Measurements from ENCODE around the gene SMIM13.

DNA sequence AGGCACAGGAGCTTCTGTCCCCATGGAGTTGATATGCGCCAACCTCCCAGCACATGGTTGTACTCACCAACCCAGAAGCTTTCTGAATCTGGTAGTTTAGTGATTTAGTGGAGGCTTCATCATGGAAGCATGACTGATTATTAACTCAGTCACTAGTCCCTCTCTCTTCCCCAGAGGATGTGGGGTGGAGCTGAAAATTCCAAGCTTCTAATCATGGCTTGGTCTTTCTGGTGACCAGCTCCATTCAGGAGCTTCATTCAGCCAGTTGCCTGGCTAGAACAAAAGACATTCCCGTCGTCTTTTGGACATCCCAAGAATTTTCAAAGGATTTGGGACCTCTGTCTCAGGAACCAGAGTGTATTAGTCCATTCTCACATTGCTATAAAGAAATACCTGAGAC is 13.3 kb upstream of the SMIM13 start:
- TF ChIP-seq, protein P1, sequence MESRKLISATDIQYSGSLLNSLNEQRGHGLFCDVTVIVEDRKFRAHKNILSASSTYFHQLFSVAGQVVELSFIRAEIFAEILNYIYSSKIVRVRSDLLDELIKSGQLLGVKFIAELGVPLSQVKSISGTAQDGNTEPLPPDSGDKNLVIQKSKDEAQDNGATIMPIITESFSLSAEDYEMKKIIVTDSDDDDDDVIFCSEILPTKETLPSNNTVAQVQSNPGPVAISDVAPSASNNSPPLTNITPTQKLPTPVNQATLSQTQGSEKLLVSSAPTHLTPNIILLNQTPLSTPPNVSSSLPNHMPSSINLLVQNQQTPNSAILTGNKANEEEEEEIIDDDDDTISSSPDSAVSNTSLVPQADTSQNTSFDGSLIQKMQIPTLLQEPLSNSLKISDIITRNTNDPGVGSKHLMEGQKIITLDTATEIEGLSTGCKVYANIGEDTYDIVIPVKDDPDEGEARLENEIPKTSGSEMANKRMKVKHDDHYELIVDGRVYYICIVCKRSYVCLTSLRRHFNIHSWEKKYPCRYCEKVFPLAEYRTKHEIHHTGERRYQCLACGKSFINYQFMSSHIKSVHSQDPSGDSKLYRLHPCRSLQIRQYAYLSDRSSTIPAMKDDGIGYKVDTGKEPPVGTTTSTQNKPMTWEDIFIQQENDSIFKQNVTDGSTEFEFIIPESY (IDR thresholded peaks at IDR 0.05; ENCODE audit: extremely low read depth, insufficient replicate concordance, low read length) = no peak
- TF ChIP-seq POLR2AphosphoS5 (IDR thresholded peaks at IDR 0.05; ENCODE audit: low read depth, low read length) (no peak), CBX3 (IDR thresholded peaks at IDR 0.05; ENCODE audit: low read depth) (no peak)

Measured in HCT116 (cell line).